Caco-2 (cell line): ENCODE data around the gene COX8C. TPM values are rescaled to one million over a fixed set of nuclear protein-coding genes. Genes with fewer than 3 reads are reported as not detected.

Experiments
- BruUV-seq: library from RNA; stranded (reverse); fragments of 400-500 nt; replicated peaks from 2 replicates; lab custom pipeline; 2021; lab: Mats Ljungman, UMichigan
- CTCF ChIA-PET: fragments of 300-600 bp; sonication (Branson Sonifier 250); formaldehyde crosslinking; loops from one replicate; lab custom pipeline; 2022; ENCODE audit warnings: antibody characterized with exemption; lab: Charles Lee
- POLR2A ChIA-PET: fragments of 300-600 bp; sonication (Branson Sonifier 250); formaldehyde crosslinking; loops from one replicate; lab custom pipeline; 2022; ENCODE audit warnings: antibody characterized with exemption; lab: Charles Lee
- DNase-seq, 2 experiments: peaks; one replicate each; pipeline versions ENCODE4 v3.0.0 to v3.0.0-alpha.2; 2020 to 2022
- H3K27me3 ChIP-seq: replicated peaks from 2 replicates; pipeline ENCODE4 v1.6.0; 2011; ENCODE audit warnings: low read length; ENCODE audit not compliant: control insufficient read depth, insufficient read depth
- H3K36me3 ChIP-seq: 2 replicates; pipeline ENCODE4 v1.5.1; 2011; ENCODE audit warnings: low read length; ENCODE audit not compliant: control insufficient read depth, insufficient read depth
- H3K4me1 ChIP-seq: fragments of 250-450 bp; sonication (Bioruptor Pico); 2 replicates; pipeline ENCODE4 v1.5.1; 2020; ENCODE audit warnings: mild to moderate bottlenecking
- H3K4me3 ChIP-seq: 2 replicates; pipeline ENCODE4 v1.5.1; 2011; ENCODE audit warnings: low read depth, mild to moderate bottlenecking, control low read depth, low read length
- H3K9me3 ChIP-seq: fragments of 250-450 bp; sonication (Bioruptor Pico); 2 replicates; pipeline ENCODE4 v1.5.1; 2020; ENCODE audit warnings: mild to moderate bottlenecking, moderate library complexity
- H3K27ac Mint-ChIP-seq: one replicate; pipeline ENCODE4 v1.8.0; 2022; ENCODE audit warnings: mixed read lengths; ENCODE audit not compliant: unreplicated experiment
- H3K27me3 Mint-ChIP-seq: one replicate; pipeline ENCODE4 v1.8.0; 2022; ENCODE audit warnings: mixed read lengths; ENCODE audit not compliant: insufficient read depth, unreplicated experiment
- H3K36me3 Mint-ChIP-seq: one replicate; pipeline ENCODE4 v1.8.0; 2022; ENCODE audit warnings: mild to moderate bottlenecking, mixed read lengths; ENCODE audit not compliant: insufficient read depth, unreplicated experiment
- H3K4me1 Mint-ChIP-seq: one replicate; pipeline ENCODE4 v1.8.0; 2022; ENCODE audit warnings: low read depth, mixed read lengths; ENCODE audit not compliant: unreplicated experiment
- H3K4me3 Mint-ChIP-seq: one replicate; pipeline ENCODE4 v1.8.0; 2022; ENCODE audit warnings: mild to moderate bottlenecking, moderate library complexity, mixed read lengths; ENCODE audit not compliant: unreplicated experiment
- H3K9me3 Mint-ChIP-seq: one replicate; pipeline ENCODE4 v1.8.0; 2022; ENCODE audit warnings: mixed read lengths; ENCODE audit not compliant: unreplicated experiment
- intact Hi-C: fragments of 100-400 bp; cut with micrococcal nuclease; formaldehyde crosslinking; loops from one replicate; pipeline ENCODE4 v1.10.0; 2022; ENCODE audit not compliant: unreplicated experiment
- total RNA-seq: library from RNA; stranded (reverse); gene quantifications from 2 replicates; pipeline ENCODE4 v1.2.3, GENCODE V29; 2022
- TF ChIP-seq, protein P1 (sequence below), 2 experiments: fragments of 200-600 bp in 1 of 2; IDR thresholded peaks; 1 replicate in 1 of 2; 2 replicates in 1 of 2; pipeline versions ENCODE4 v1.5.1 to v1.8.0; 2011 to 2022; ENCODE audit warnings: antibody characterized with exemption in 1 of 2, control low read depth in 1 of 2, inconsistent platforms in 1 of 2, low read depth in 1 of 2, low read length in 1 of 2, mild to moderate bottlenecking in 1 of 2, moderate library complexity in 1 of 2; ENCODE audit not compliant: insufficient read depth in 1 of 2, severe bottlenecking in 1 of 2, unreplicated experiment in 1 of 2

Gene COX8C
- total RNA-seq, 1 experiment from 2014 or later, result not detected

- POLR2A ChIA-PET, result no interaction called here
- no peak overlapping the region for H3K27ac Mint-ChIP-seq
Observed at GRCh38 chr14:93304771-93305170, 42.2 kb upstream of the COX8C start.

GRCh38 chr14:93305725-93306418, 41.1 kb upstream of the COX8C start:
- no peaks in the 10 kb centered on the region for H3K36me3 Mint-ChIP-seq
- peaks cover 9% of the 10 kb centered on the region for H3K4me1 Mint-ChIP-seq
- H3K4me1 ChIP-seq, result peaks cover 8% of the 10 kb centered on the region; the same call in 1 of the 2 replicates
- no peaks in the 10 kb centered on the region for H3K36me3 ChIP-seq
- H3K27me3 Mint-ChIP-seq, result no peaks in the 10 kb centered on the region
- H3K27ac Mint-ChIP-seq, result no peak overlapping the region
- H3K27me3 ChIP-seq, result no peaks in the 10 kb centered on the region
- no peak overlapping the region for H3K4me3 ChIP-seq
- CTCF ChIA-PET, result no interaction called here
- no peak for DNase-seq
- TF ChIP-seq, protein P1, sequence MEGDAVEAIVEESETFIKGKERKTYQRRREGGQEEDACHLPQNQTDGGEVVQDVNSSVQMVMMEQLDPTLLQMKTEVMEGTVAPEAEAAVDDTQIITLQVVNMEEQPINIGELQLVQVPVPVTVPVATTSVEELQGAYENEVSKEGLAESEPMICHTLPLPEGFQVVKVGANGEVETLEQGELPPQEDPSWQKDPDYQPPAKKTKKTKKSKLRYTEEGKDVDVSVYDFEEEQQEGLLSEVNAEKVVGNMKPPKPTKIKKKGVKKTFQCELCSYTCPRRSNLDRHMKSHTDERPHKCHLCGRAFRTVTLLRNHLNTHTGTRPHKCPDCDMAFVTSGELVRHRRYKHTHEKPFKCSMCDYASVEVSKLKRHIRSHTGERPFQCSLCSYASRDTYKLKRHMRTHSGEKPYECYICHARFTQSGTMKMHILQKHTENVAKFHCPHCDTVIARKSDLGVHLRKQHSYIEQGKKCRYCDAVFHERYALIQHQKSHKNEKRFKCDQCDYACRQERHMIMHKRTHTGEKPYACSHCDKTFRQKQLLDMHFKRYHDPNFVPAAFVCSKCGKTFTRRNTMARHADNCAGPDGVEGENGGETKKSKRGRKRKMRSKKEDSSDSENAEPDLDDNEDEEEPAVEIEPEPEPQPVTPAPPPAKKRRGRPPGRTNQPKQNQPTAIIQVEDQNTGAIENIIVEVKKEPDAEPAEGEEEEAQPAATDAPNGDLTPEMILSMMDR (IDR thresholded peaks at IDR 0.05; ENCODE audit: insufficient read depth in 1 of 2, low read depth in 1 of 2, low read length in 1 of 2, severe bottlenecking in 1 of 2, unreplicated experiment in 1 of 2), result no peak
- intact Hi-C loops, result no loop called here
- no peak overlapping the region for H3K4me3 Mint-ChIP-seq
- no TSS peak for BruUV-seq
- no peaks in the 10 kb centered on the region for H3K9me3 Mint-ChIP-seq
- H3K9me3 ChIP-seq, result no peaks in the 10 kb centered on the region
- POLR2A ChIA-PET, result no interaction called here

More at GRCh38 chr14:93304771-93305170, 42.2 kb upstream of the COX8C start:
- H3K4me1 Mint-ChIP-seq, result peaks cover 9% of the 10 kb centered on the region
- no TSS peak for BruUV-seq
- H3K9me3 Mint-ChIP-seq, result no peaks in the 10 kb centered on the region
- no peaks in the 10 kb centered on the region for H3K36me3 Mint-ChIP-seq
- CTCF ChIA-PET, result no interaction called here
- Histone ChIP-seq H3K36me3 (no peaks in the 10 kb centered on the region), H3K4me3 (no peak overlapping the region), H3K9me3 (no peaks in the 10 kb centered on the region), H3K27me3 (no peaks in the 10 kb centered on the region), H3K4me1 (peaks cover 8% of the 10 kb centered on the region; the same call in 1 of the 2 replicates)
- no peak for DNase-seq
- intact Hi-C loops, result no loop called here
- TF ChIP-seq, protein P1 (IDR thresholded peaks at IDR 0.05; ENCODE audit: insufficient read depth in 1 of 2, low read depth in 1 of 2, low read length in 1 of 2, severe bottlenecking in 1 of 2, unreplicated experiment in 1 of 2), result no peak
- no peaks in the 10 kb centered on the region for H3K27me3 Mint-ChIP-seq
- no peak overlapping the region for H3K4me3 Mint-ChIP-seq

- BruUV-seq, result no TSS peak
- POLR2A ChIA-PET, result no interaction called here
- Histone ChIP-seq H3K9me3 (no peaks in the 10 kb centered on the region), H3K27me3 (no peaks in the 10 kb centered on the region), H3K4me3 (no peak overlapping the region), H3K4me1 (peaks cover 9% of the 10 kb centered on the region), H3K36me3 (no peaks in the 10 kb centered on the region)
- H3K4me1 Mint-ChIP-seq, result peaks cover 9% of the 10 kb centered on the region
- no peak overlapping the region for H3K27ac Mint-ChIP-seq
- H3K9me3 Mint-ChIP-seq, result no peaks in the 10 kb centered on the region
- DNase-seq, result no peak
- CTCF ChIA-PET, result no interaction called here
- no peaks in the 10 kb centered on the region for H3K27me3 Mint-ChIP-seq
- TF ChIP-seq, protein P1 (IDR thresholded peaks at IDR 0.05; ENCODE audit: insufficient read depth in 1 of 2, low read depth in 1 of 2, low read length in 1 of 2, severe bottlenecking in 1 of 2, unreplicated experiment in 1 of 2), result no peak
- no peak overlapping the region for H3K4me3 Mint-ChIP-seq
- intact Hi-C loops, result no loop called here
- no peaks in the 10 kb centered on the region for H3K36me3 Mint-ChIP-seq
Observed at GRCh38 chr14:93306812-93307211, 40.2 kb upstream of the COX8C start.
